Osteoblast (primary cell): ENCODE measurements around the gene CTNNBIP1. TPM values are rescaled to one million over a fixed set of nuclear protein-coding genes. Genes with fewer than 3 reads are reported as not detected.
A peak's percentile ranks its signal among the peaks of the same experiment; 100 is the strongest.

Source experiments
- DNase-seq: peaks from one replicate; pipeline ENCODE4 v3.0.0; 2011; ENCODE audit warnings: low spot score, mixed read lengths; ENCODE audit not compliant: insufficient read length; ENCODE audit errors: missing footprints
- H2AFZ ChIP-seq: 2 replicates; pipeline ENCODE4 v1.6.0; 2011; ENCODE audit warnings: mild to moderate bottlenecking, low read length
- H3K27ac ChIP-seq: 2 replicates; pipeline ENCODE4 v1.5.1; 2011; ENCODE audit warnings: mild to moderate bottlenecking, low read depth, low read length, moderate library complexity
- H3K27me3 ChIP-seq: 2 replicates; pipeline ENCODE4 v1.6.0; 2012; ENCODE audit warnings: mild to moderate bottlenecking, control low read depth, inconsistent platforms, low read length, moderate library complexity; ENCODE audit not compliant: insufficient read depth
- H3K36me3 ChIP-seq: 2 replicates; pipeline ENCODE4 v1.5.1; 2011; ENCODE audit warnings: mild to moderate bottlenecking, low read length, control low read depth, moderate library complexity; ENCODE audit not compliant: insufficient read depth
- H3K4me1 ChIP-seq: 2 replicates; pipeline ENCODE4 v1.5.1; 2011; ENCODE audit warnings: mild to moderate bottlenecking, low read length, control low read depth, moderate library complexity; ENCODE audit not compliant: insufficient read depth
- H3K4me2 ChIP-seq: 2 replicates; pipeline ENCODE4 v1.6.0; 2011; ENCODE audit warnings: mild to moderate bottlenecking, low read length; ENCODE audit not compliant: insufficient read depth
- H3K4me3 ChIP-seq: fragments of 200-600 bp; sonication (generic); 3 replicates; pipeline ENCODE4 v1.5.1; 2012; ENCODE audit warnings: mild to moderate bottlenecking, low read length, inconsistent platforms; ENCODE audit not compliant: insufficient read depth
- H3K79me2 ChIP-seq: 2 replicates; pipeline ENCODE4 v1.6.0; 2012; ENCODE audit warnings: mild to moderate bottlenecking, low read length, control low read depth, inconsistent platforms; ENCODE audit not compliant: insufficient read depth
- H3K9me3 ChIP-seq: 2 replicates; pipeline ENCODE4 v1.5.1; 2011; ENCODE audit warnings: low read depth, low read length, control low read depth
- H4K20me1 ChIP-seq: 2 replicates; pipeline ENCODE4 v1.6.0; 2012; ENCODE audit warnings: mild to moderate bottlenecking, low read length, control low read depth; ENCODE audit not compliant: insufficient read depth
- total RNA-seq: library from RNA; depleted of rRNA; stranded (reverse); fragments of >200 nt; gene quantifications from 2 replicates; pipeline ENCODE4 v1.2.3, GENCODE V29; 2012
- TF ChIP-seq, protein P1 (sequence below): IDR thresholded peaks from 2 replicates; pipeline ENCODE4 v1.5.1; 2011; ENCODE audit warnings: mild to moderate bottlenecking, low read depth, low read length, moderate library complexity; ENCODE audit errors: extremely low read depth

Gene CTNNBIP1
- total RNA-seq, 1 donor, result 18.5 TPM

GRCh38 chr1:9891207-9891606, 18.9 kb downstream of the CTNNBIP1 start:
- Histone ChIP-seq H3K4me2 (peak overlapping the region; percentile 28), H3K27me3 (no peaks in the 10 kb centered on the region), H3K9me3 (no peaks in the 10 kb centered on the region), H3K36me3 (no peaks in the 10 kb centered on the region), H3K27ac (peak overlapping the region; percentile 60), H2AFZ (no peak overlapping the region), H3K4me1 (peaks cover 41% of the 10 kb centered on the region), H3K79me2 (no peaks in the 10 kb centered on the region), H4K20me1 (peaks cover 9% of the 10 kb centered on the region), H3K4me3 (no peak overlapping the region)
- DNase-seq, result no peak
- TF ChIP-seq, protein P1, sequence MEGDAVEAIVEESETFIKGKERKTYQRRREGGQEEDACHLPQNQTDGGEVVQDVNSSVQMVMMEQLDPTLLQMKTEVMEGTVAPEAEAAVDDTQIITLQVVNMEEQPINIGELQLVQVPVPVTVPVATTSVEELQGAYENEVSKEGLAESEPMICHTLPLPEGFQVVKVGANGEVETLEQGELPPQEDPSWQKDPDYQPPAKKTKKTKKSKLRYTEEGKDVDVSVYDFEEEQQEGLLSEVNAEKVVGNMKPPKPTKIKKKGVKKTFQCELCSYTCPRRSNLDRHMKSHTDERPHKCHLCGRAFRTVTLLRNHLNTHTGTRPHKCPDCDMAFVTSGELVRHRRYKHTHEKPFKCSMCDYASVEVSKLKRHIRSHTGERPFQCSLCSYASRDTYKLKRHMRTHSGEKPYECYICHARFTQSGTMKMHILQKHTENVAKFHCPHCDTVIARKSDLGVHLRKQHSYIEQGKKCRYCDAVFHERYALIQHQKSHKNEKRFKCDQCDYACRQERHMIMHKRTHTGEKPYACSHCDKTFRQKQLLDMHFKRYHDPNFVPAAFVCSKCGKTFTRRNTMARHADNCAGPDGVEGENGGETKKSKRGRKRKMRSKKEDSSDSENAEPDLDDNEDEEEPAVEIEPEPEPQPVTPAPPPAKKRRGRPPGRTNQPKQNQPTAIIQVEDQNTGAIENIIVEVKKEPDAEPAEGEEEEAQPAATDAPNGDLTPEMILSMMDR, result no peak

DNA sequence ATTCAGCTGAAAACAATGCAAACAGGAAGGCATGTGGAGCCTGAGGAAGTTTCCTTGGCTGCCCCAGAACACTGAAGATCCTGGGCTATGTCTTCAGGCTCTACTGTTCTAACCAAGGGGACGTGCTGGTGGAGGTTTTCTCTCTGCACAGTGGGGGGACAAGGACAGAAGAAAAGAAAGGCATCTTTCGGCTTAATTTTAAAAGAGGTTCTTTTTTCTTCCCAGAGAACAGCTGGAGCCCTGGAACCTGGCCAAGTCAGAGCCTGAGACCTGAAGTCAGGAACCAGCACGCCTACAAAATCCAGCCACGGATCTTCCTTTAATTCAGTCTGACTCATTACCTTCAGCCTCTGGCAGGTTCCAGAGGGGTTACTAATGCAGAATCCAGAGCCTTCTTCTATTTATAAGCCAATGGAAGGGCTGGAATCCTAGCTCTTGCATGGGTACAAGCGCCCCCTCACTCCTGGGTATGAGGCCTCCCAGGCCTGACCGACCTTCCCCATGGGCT, 19.8 kb downstream of the CTNNBIP1 start:
- H3K9me3 ChIP-seq, result no peaks in the 10 kb centered on the region
- TF ChIP-seq, protein P1, result no peak
- no peaks in the 10 kb centered on the region for H3K79me2 ChIP-seq
- H4K20me1 ChIP-seq, result peaks cover 10% of the 10 kb centered on the region
- DNase-seq, result peak; percentile 94
- H3K27ac ChIP-seq, result peak overlapping the region; percentile 60
- no peaks in the 10 kb centered on the region for H3K27me3 ChIP-seq
- H3K4me1 ChIP-seq, result peaks cover 41% of the 10 kb centered on the region
- H3K4me3 ChIP-seq, result no peak overlapping the region
- no peaks in the 10 kb centered on the region for H3K36me3 ChIP-seq
- H2AFZ ChIP-seq, result no peak overlapping the region
- H3K4me2 ChIP-seq, result peak overlapping the region; percentile 58

DNA sequence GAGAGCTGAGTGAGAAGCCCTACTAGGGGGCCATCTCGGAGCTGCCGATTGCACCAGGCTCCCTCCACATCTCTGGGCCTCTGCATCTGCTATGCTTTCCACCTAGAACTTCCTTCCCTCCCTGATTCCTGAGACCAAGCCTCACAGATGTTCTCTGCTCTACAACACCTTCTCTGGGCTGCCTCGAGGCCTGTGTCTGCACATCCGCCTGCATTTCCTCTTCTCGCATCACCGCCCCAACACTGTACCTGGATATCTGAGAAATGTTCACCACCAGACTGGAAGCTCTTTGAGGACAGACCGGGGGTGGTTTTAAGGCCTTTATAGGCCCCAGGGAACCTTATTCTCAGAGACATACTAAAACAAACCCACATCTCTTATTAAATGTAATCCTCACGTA, 20.7 kb downstream of the CTNNBIP1 start:
- Histone ChIP-seq H3K36me3 (no peaks in the 10 kb centered on the region), H3K4me1 (peaks cover 40% of the 10 kb centered on the region), H3K27ac (no peak overlapping the region), H4K20me1 (peaks cover 15% of the 10 kb centered on the region), H3K9me3 (no peaks in the 10 kb centered on the region), H3K4me2 (no peak overlapping the region), H3K79me2 (no peaks in the 10 kb centered on the region), H3K4me3 (no peak overlapping the region), H2AFZ (no peak overlapping the region), H3K27me3 (no peaks in the 10 kb centered on the region)
- DNase-seq, result no peak
- TF ChIP-seq, protein P1, result no peak

GRCh38 chr1:9888886-9889285, 21.2 kb downstream of the CTNNBIP1 start:
- Histone ChIP-seq H3K36me3 (no peaks in the 10 kb centered on the region), H3K4me1 (peaks cover 35% of the 10 kb centered on the region), H2AFZ (no peak overlapping the region), H4K20me1 (peaks cover 20% of the 10 kb centered on the region), H3K27me3 (no peaks in the 10 kb centered on the region), H3K27ac (no peak overlapping the region), H3K79me2 (no peaks in the 10 kb centered on the region), H3K4me3 (no peak overlapping the region), H3K4me2 (no peak overlapping the region), H3K9me3 (no peaks in the 10 kb centered on the region)
- no peak for DNase-seq
- TF ChIP-seq, protein P1, result no peak
